GM12875 (cell line): Measurements from ENCODE around the gene TCF7.

Experiments used
- H3K4me3 ChIP-seq: one replicate; pipeline ENCODE4 v1.5.1; 2011; ENCODE audit warnings: low read depth, low read length, control low read depth
- CTCF ChIP-seq: IDR thresholded peaks from 2 replicates; pipeline ENCODE4 v1.5.1; 2011; ENCODE audit warnings: low read depth, mild to moderate bottlenecking, control low read depth, inconsistent platforms, low read length, moderate library complexity, borderline replicate concordance; ENCODE audit not compliant: insufficient read depth

TCF7 gene

DNA sequence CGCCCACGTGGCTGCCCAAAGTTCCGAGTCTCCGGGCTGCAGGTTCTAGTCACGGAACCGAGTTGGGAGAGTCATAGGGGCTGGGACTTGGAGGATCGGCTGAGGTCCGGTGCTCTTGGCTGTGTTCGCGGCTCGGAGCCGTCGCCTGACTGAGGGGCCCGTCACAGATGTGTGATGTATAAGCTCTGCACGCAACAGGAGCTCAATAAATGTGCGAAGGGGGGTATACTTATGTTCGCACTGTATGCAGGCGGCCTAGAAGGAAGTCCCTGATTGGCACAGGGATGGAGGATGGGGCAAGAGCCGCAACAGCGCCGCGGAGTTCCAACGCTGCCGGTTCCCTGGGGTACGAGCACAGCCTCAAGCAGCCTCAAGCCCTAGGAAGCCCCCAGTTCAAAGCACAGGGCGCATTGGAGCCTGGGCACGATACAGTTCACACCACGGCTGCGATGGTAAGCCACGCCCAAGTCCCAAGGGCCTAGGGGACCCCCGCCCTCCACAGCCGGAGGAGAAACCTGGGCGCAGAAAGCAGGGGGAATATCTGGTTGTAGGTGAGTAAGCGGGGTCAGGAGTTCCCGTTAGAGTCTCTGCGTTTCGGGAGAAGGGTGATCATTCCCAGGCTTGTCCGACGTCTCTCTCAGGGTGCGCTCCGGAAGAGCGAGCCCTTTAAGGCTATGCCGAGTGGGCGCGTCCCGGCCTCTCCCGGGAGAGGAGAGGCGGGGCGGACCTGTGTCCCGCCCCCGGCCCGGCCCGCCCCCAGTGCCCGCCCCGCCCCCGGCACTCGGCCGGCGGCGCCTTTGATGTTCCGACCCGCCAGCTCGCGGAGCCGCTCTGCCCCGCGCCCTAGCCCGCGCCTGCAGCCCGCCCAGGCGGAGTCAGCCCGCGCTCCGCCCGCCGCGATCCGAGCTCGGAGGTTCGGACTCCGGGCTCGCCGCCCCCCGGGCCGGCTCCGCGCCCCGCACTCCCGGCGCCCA, at the start of gene TCF7:
Gene TCF7 (plus strand): TSS at position 780 of the 974 bp plus-strand sequence. CDS start 226 bp downstream, outside the sequence.
- H3K4me3 ChIP-seq, result peak within 1 kb of the TSS; percentile 76
- TF ChIP-seq CTCF, result no peak

DNA sequence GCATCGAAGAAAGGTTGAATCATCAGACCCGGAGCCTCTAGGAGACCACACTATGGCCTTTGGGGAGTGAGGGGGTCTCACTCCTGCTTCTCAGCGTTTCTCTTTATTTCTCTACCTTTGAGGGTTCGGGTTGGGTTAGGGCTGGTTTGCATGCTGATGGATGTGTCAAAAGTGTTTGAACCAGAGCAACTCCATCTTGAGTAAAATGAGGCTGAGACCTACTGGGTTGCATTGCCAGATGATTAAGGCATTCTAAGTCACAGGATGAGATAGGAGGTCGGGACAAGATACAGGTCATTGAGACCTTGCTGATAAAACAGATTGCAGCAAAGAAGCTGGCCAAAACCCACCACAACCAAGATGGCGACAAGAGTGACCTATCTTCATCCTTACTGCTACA, 44.9 kb upstream of the TCF7 start:
- no peak for TF ChIP-seq CTCF
- H3K4me3 ChIP-seq, result no peak overlapping the region

DNA sequence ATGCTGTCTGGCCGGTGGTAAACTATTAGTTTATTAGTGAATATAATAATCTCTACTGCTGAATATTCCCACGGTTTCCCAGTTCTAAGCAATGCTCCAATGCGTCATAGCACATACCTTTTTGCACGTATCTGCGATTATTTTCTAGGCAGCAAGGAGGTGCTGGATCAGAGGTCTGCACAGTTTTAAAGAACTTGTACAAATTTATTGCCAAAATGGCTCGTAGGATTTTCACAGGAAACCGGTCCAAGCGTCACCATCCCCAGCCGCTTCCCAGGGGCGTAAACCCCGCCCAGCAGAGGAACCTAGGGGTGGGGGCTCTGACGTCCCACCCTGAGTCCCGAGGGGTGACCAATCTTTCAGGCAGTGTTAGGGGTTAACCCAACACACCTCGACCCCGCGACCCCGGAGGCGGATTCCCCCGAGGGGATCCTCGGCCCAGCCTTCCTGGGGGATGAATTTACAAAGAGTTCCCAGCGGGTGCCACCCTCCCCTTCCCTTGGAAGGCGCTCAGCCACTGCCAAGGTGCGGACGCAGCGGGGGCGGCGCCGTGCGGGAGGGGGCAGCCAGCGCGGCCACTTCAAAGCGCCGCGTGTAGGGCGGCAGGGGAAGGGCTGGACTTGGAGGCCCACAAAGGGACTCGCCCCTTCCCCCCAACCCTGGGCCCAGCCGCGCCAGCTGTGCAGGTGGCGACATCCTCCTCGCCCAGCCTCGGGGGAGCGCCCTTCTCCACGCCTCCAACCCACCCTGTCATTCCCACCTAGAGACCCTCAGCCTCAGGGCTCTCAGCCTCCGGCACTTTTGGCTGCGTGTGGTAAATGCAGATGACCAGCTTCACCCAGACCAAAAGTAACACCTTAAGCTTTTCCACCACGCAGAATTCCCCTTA, 43.5 kb upstream of the TCF7 start:
- peak overlapping the region; percentile 59 for H3K4me3 ChIP-seq
- TF ChIP-seq CTCF, result no peak

DNA sequence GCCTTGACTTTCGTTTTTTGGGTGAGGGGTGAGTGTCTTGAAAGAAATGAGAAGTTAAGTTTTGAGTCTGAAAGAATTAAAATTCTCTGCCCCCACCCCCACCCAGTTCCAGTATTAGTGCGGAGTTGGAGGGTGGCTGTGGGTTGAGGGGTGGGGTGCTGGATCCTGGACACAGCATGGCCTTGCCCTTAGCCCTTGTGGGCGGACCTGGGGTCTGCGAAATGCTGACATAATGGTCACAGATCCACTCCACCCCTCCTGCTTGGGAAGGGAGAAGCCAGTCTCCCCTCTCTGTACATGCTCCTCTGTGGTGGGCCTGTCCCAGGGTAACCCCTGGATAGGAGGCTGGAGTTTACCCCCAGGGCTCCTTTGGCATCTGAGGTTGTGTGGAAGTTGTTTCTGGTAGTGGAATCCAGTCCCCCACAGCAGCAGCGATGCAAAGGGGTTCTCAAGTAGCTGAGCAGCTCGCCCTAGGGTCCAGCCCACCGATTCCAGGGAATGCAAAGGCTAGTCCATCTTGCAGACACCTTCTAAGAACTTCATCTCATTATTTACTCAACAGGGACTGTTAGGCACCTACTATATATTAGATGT, 42.8 kb upstream of the TCF7 start:
- TF ChIP-seq CTCF, result no peak
- peak overlapping the region; percentile 59 for H3K4me3 ChIP-seq

- H3K4me3 ChIP-seq, result no peak overlapping the region
- TF ChIP-seq CTCF, result no peak
Measured at GRCh38 chr5:134072471-134073210, 41.8 kb upstream of the TCF7 start.

GRCh38 chr5:134073404-134073803, 41.1 kb upstream of the TCF7 start:
- no peak overlapping the region for H3K4me3 ChIP-seq
- TF ChIP-seq CTCF, result no peak
